Activated CD4-positive, alpha-beta T cell treated with anti-CD3 and anti-CD28 coated beads for 48 hours (primary cell): ENCODE data around the gene NMUR1.
A peak's percentile ranks its signal among the peaks of the same experiment; 100 is the strongest.

Experiments used
- DNase-seq: peaks from one replicate; pipeline ENCODE4 v3.0.0-alpha.2; 2020

The NMUR1 gene

GRCh38 chr2:231552752-231553151 is 22.5 kb upstream of the NMUR1 start:
- DNase-seq, result no peak

DNA sequence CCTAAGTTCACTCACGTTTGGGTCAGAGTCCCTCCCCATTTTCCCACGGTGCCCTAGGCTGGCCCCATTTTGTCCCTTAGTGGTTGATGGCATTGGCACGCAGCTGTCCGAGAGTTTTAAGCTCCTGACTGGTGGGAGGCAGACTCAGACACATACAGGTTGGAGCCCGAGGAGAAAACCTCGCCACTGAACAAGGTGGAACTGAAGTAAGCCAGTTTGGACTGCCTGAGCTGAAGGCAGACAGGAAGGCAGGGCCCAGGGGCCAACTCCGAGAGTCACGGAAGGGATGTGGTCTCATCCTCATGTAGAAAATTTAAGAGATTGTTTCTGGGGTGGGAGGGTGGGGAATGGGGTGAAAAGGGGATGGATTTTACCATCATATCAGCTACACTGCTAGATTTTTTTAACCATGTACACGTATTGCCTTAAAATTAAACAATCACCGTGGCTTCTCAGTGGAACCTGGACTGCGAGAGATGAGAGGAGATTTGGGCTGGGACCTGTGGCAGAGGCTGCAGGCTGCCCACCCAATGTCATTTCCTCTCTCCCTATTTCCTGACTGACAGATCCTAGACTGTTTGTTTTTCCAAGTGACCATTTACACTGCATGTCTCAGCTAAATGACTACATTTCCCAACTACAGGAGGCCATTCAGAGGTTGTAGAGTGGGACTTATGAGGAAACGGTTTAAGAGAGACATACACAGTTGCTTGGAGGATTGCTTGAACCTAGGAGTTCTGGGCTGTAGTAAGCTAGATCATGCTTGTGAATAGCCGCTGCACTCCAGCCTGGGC is 19.4 kb upstream of the NMUR1 start:
- no peak for DNase-seq

DNA sequence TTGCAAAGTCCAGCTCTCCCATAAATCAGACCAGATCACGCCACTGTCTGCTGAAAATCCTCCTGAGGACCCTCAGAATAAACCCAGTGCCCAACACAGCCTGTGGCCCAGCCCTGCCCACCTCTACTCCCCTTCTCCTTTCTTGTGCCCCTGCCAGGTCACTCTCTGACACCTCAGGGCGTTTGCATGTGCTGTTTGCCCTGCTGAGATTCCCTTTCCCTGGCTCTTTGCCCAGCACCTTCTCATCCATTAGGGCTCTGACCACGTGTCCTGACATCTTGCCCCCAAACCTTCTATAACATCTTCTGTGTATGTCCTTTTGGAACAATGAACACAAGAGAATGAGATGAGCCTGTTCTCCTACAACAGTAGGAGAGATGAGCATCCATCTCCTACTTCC is 18.5 kb upstream of the NMUR1 start:
- DNase-seq, result no peak

DNA sequence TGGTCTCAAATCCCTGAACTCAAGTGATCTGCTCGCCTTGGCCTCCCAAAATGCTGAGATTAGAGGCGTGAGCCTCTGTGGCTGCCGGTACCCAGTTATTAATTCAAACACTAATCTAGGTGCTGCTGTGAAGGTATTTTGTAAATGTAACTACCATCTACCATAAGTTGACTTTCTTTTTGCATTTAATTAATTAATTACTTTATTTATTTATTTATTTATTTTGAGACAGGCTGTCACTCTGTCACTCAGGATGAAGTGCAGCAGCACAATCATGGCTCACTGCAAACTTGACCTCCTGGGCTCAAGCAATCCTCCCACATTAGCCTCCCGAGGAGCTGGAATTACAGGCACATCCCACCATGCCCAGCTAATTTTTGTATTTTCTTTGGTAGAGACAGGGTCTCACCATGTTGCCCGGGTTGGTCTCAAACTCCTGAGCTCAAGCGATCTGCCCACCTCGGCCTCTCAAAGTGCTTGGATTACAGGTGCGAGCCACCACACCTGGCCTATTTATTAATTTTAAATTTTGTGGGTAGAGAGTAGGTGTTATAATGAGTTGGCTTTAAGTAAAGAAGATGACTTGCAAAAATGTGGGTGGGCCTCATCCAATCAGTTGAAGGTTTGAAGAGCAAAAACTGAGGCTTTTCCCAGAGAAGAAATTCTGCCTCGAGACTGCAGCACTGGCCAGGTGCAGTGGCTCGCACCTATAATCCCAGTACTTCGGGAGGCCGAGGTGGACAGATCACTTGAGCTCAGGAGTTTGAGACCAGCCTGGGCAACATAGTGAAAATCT is 17.3 kb upstream of the NMUR1 start:
- no peak for DNase-seq

GRCh38 chr2:231546014-231546715 is 15.9 kb upstream of the NMUR1 start:
- no peak for DNase-seq

DNA sequence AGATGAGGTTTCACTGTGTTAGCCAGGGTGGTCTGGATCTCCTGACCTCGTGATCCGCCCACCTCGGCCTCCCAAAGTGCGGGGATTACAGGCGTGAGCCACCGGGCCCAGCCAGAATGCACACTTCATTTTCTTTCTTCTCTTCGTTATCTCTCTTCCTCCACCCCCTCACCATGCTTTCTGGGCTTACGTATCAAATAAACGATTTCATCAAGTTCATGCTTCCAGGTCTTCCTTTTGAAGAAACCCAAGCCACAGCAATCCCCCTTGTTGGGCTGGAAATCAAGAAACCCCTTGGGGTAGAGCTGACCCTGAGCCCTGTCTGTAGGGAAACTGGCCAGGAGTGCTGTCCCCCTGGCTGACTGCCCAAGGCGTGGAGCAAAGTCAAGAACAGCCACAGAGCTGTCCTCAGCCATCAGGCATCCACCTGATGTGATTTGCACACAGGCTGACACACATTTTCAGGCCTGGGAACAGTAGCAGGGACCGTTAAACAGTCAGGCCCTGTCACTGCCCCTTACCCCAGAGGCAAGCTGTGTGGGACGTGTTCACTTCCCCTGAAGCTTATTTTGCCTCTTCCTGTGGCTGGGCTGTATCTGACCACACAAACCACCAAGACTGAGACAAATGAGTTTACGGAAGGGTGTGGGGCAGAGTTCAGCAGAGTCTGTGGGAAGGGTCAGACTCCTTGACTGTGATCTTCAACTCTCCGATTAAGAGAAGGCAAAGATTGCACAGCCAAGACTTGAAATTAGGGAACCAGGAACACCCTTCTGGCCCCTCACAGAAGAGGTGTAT is 15.1 kb upstream of the NMUR1 start:
- peak; percentile 74 for DNase-seq

DNA sequence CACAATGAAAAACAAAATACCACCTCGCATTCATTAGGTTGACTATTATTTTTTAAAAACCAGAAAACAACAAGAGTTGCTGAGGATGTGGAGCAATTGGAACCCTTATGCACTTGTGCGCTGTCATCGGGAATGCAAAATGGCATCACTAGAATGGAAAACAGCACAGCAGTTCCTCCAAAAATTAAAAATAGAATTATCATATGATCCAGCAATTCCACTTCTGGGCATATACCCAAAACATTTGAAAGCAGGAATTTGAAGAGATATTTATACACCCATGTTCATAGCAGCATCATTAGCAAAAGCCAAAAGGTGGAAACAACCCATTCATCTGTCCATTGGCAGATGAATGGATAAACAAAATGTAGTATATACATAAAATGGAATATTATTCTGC is 11.9 kb upstream of the NMUR1 start:
- no peak for DNase-seq

DNA sequence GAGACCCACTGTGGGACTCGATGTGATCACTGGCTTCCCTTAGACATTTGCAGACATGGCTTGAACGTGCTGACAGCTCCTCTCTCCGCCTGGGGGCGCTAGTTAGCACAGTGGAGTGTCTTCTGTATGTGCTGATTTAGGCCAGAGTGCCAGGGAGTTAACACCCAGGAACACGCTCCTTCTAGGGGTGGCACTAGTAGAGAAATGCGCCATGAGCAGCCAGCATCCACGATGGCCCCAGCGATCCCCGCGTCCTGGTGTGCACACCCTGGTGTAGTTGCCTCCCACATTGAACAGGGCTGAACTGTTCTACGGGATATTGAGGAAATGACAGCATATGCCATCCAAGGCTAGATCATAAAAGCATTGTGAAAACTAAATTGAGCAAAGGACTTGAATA is 11.4 kb upstream of the NMUR1 start:
- DNase-seq, result peak; percentile 53

DNA sequence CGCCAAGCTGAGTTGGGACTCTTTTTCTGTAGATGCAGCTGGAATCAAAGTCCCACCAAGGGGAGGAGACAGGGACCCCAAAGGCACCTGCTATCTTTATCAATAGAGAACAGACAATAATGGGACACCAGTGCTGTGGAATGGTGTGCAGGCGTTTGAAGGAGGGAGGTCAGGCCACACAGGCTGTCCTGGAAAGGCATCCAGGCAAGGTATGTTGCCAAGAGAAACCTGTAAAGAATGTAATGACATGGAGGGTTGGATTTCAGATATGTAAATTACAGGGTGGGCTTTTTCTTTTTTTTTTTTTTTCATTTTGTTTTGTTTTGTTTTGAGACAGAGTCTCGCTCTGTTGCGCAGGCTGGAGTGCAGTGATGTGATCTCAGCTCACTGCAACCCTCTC is 9.7 kb upstream of the NMUR1 start:
- no peak for DNase-seq

GRCh38 chr2:231535961-231536360 is 5.7 kb upstream of the NMUR1 start:
- no peak for DNase-seq

DNA sequence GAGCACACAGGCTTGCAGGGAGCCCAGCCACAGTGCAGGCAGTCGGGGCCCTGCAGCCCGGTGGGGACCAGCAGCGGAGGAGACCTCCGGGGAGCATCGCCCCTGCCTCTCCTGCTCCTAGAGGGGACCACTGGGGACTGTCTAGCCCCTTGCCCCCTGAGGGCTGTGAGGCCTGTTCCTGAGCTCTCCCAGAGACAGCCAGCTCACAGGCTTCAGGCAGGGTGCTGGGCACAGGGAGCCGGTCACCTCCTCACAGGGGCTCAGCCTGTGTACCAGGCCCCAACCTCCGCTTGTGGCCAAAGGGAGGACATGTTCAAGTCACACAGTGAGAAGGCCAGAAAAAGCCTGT is 3.5 kb upstream of the NMUR1 start:
- DNase-seq, result no peak

- no peak for DNase-seq
These were observed 3.0 kb upstream of the NMUR1 start for GRCh38 chr2:231533086-231533776.

DNA sequence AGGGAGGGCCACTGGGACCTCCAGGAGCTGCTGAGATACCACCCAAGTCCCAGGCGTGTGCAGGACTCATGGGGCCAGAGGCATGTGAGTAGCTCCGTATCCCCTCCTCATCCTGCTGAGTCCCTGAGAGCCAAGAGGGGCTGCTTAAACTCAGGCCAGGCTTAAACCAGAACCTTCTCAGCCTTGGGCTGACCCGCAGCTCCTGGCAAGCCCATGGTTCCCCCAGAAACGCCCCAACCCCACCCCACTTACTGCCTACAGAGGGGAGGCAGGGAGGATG is 2.5 kb upstream of the NMUR1 start:
- no peak for DNase-seq

DNA sequence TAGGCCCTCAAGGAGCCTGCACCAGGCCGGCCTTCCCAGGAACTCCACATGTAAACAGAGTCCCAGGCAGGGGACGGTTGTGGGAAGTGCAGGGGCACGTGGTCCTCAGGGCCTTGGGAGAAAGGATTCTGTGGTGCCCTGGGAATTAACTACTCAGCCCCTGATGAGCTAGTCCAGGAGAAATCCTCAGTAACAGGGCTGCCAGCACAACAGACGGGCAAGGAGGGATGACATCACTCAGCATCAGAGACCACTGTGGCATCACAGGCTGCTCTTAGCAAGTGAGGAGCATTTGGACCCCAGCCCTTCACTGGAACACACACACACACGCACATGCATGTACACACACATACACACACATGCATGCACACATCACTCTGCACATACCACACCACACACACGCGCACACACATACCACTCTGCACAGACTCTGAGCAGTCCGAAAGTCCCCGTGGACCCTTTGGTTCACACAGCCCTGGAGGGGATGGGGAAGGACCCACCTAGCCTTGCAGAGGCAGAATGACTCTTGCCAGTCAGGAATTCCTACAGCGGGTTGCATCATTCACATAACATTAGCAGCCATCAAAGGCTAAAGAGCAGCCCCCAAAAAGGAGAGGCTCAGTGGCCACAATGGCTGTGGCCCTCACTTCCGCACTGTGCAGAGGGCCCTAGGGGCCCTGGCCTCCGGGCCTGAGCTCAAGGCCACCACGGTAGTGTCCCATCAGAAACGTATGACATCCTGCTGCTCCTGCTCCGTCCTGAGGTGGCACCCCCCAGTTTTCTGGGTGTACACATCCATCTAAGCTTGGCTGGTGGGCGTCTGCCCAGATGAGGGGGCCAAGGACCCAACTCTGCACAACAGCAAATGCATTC is 1.9 kb upstream of the NMUR1 start:
- no peak for DNase-seq

- no peak for DNase-seq
These were observed 1.2 kb upstream of the NMUR1 start for GRCh38 chr2:231531466-231531865.

- no peak for DNase-seq
These were observed 1.6 kb downstream of the NMUR1 start for GRCh38 chr2:231528636-231529030.

DNA sequence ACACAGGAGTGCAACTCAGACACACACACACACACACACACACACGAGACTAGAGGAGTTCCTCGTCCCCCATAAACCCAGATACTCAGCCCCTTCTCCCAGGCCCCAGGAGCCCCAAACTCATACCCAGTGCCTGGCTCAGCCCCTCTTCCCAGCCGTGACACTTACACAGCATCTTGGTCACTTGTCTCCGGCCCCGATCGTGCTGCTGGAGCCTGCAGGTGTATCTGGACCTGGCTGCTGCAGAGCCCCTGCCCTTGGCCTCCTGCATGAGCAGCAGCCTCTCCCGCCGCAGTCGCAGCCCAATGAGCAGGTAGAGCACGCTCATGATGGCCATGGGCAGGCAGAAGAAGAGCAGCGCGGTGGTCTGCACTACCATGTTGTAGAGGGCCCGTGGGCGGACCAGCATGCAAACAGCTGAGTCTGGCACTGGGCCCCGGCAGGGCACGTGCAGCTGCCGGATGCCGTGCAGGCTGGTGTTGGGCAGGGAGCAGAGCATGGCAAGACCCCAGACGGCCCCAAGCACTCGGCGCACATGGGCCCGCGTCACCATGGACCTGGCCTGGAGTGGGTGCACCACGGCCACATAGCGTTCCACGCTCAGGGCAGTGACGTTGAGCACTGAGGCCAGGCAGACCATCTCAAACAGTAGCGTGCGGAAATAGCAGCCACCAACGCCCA is 2.1 kb downstream of the NMUR1 start:
- no peak for DNase-seq

DNA sequence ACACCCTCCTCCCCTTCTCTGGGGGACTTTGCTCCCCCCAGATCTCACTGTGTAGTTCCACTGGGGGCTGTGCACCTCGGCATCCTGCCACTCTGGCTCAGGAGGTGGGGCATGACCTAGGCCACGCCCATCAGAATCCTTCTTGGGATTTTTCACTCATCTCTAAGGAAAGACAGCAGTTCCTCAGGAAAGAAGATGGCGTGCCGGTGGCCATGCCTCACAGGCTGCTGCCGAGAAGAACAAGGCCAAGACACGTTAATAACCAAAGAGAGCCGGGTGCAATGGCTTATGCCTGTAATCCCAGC is 3.2 kb downstream of the NMUR1 start:
- no peak for DNase-seq

- no peak for DNase-seq
These were observed 3.7 kb downstream of the NMUR1 start for GRCh38 chr2:231526341-231527090.
